HT1080 (cell line): Measurements from ENCODE around the gene C6orf120. TPM values are rescaled to one million over a fixed set of nuclear protein-coding genes. Genes with fewer than 3 reads are reported as not detected.

ENCODE experiments used
- DNase-seq: peaks from one replicate; pipeline ENCODE4 v3.0.0-alpha.2; 2015; ENCODE audit warnings: low read depth
- polyA plus RNA-seq, 2 experiments: library from polyadenylated mRNA; depleted of rRNA; stranded (reverse); fragments of >200 nt; gene quantifications; 2 replicates each; pipeline ENCODE4 v1.2.3, GENCODE V29; 2015
- total RNA-seq: library from RNA; depleted of rRNA; stranded (reverse); fragments of >200 nt; shearing (Covaris generic); gene quantifications from 2 replicates; pipeline ENCODE4 v1.2.3, GENCODE V29; 2014; rRNA removed

The C6orf120 gene
- total RNA-seq: 55.1 and 64.4 TPM in 2 replicates
- polyA plus RNA-seq (2015; cell fraction: cytosol; rRNA removed): 75.4 and 87.7 TPM in 2 replicates
- 41.3 and 44.4 TPM in 2 replicates for polyA plus RNA-seq (2015; cell fraction: nucleus; rRNA removed)

- peak; percentile 94 for DNase-seq
These were observed at the start of gene C6orf120, which contains the start of gene WDR27 for GRCh38 chr6:169701954-169702839. Gene C6orf120, plus strand, starts transcription at chr6:169702126. Its CDS starts 334 bp downstream, at chr6:169702460. Gene WDR27, minus strand, starts transcription at chr6:169702029. Its CDS starts 13,024 bp downstream, at chr6:169689005.

- DNase-seq: no peak
These were observed 49.0 kb upstream of the C6orf120 start for GRCh38 chr6:169652896-169653295.

GRCh38 chr6:169653691-169654090 lies 48.2 kb upstream of the C6orf120 start:
- no peak for DNase-seq

- DNase-seq: no peak
These were observed 47.1 kb upstream of the C6orf120 start for GRCh38 chr6:169654598-169655391.

- DNase-seq: no peak
These were observed 45.2 kb upstream of the C6orf120 start for GRCh38 chr6:169656546-169657283.

GRCh38 chr6:169657284-169657610 lies 44.7 kb upstream of the C6orf120 start:
- DNase-seq: no peak

- peak; percentile 27 for DNase-seq
These were observed 41.9 kb upstream of the C6orf120 start for GRCh38 chr6:169659820-169660610.

- DNase-seq: no peak
These were observed 41.1 kb upstream of the C6orf120 start for GRCh38 chr6:169660751-169661390.

GRCh38 chr6:169661391-169661756 lies 40.6 kb upstream of the C6orf120 start:
- no peak for DNase-seq

GRCh38 chr6:169663468-169663867 lies 38.5 kb upstream of the C6orf120 start:
- no peak for DNase-seq

GRCh38 chr6:169664227-169664626 lies 37.7 kb upstream of the C6orf120 start:
- no peak for DNase-seq

- DNase-seq: no peak
These were observed 36.6 kb upstream of the C6orf120 start for GRCh38 chr6:169665289-169665688.

- DNase-seq: no peak
These were observed 35.5 kb upstream of the C6orf120 start for GRCh38 chr6:169666441-169666840.

GRCh38 chr6:169667716-169668115 lies 34.2 kb upstream of the C6orf120 start:
- DNase-seq: no peak

- no peak for DNase-seq
These were observed 33.6 kb upstream of the C6orf120 start for GRCh38 chr6:169668203-169668847.

- no peak for DNase-seq
These were observed 32.8 kb upstream of the C6orf120 start for GRCh38 chr6:169669147-169669546.

- peak; percentile 89 for DNase-seq
These were observed 32.0 kb upstream of the C6orf120 start for GRCh38 chr6:169669889-169670288.

- no peak for DNase-seq
These were observed 30.4 kb upstream of the C6orf120 start for GRCh38 chr6:169671563-169671962.

- no peak for DNase-seq
These were observed 26.9 kb upstream of the C6orf120 start for GRCh38 chr6:169675011-169675410.

GRCh38 chr6:169677096-169677495 lies 24.8 kb upstream of the C6orf120 start:
- DNase-seq: no peak
